T-helper 2 cell treated with Interferon-gamma antibody and Interleukin-4, amounts not matched to agents 100 ng/mL and 5 ng/mL, for 36 hours (primary cell): ENCODE results near the gene DGLUCY. TPM values are rescaled to one million over a fixed set of nuclear protein-coding genes. Genes with fewer than 3 reads are reported as not detected.

Experiments used
- intact Hi-C: fragments of 100-400 bp; cut with micrococcal nuclease; formaldehyde crosslinking; loops from one replicate; pipeline ENCODE4 v1.15.1; 2023
- total RNA-seq: library from RNA; stranded (reverse); gene quantifications from 2 replicates; pipeline ENCODE4 v1.2.3, GENCODE V29; 2022

DGLUCY gene
- total RNA-seq, 1 donor from 2014 or later: 96.7 TPM

DNA sequence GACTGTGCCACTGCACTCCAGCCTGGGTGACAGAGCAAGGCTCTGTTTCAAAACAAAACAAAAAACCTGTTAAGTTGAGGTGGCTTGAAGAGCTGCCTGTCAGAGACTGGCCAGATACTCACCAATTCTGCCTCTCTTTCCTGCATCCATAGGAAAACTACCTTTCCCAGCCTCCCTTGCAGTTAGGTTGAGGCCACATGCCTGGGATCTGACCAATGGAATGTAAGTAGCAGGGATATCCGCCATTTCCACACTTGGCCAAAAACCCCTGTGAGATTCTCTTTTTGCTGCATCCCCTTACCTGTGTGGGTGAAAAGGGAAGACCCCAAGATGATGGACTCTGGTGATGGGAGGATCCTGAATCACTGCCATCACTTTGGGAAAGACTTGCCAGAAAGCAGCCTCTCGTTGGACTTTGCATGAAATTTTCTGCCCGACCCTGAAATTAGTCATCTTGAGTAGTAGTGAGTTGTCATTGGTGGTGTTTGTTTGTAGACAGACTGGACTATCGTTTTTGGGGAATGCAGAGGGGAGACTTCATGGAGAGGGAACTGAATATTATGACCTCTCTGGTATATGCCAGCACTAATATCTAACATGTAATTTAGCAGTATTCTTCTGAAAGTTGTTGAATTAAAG is 116.6 kb downstream of the DGLUCY start:
- intact Hi-C loops: no loop called here

DNA sequence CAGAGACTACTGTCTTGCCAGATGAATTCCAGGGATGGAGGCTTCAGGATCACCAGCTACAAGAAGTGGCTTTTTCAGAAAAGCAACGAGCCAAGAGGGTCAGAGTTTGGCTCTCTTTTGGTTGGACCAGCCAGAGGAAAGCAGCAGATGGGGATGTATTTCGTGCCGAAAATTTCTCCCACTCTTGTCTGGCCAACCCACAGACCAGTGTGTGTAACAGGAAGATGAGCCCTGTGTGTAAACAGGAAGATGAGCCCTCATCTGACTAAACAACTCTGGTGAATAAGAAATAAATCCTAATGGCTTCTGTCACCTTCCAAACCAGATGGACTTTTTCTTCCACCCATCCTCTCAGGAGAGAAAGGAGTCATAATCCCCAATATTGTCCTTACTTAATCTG is 117.6 kb downstream of the DGLUCY start:
- intact Hi-C loops: no loop called here

DNA sequence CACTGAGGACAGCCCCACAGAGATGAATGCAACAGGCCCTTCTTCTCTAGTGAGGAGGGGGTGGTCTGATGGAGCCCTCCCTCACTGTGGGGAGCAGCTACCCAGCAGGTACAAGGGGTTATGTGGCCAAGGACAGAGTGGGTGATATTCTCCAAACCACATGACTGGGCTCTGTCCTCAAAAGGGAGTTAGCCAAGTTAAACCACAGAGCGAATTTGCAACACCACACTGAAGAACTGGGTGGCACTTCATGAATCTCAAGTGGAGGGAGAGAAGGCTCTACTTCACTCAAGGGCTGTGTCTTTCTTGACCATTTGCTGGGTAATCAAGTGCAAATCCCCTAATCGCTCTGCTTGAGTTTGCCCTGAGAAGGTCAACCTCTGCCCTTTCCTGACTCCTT is 118.2 kb downstream of the DGLUCY start:
- intact Hi-C loops: no loop called here

DNA sequence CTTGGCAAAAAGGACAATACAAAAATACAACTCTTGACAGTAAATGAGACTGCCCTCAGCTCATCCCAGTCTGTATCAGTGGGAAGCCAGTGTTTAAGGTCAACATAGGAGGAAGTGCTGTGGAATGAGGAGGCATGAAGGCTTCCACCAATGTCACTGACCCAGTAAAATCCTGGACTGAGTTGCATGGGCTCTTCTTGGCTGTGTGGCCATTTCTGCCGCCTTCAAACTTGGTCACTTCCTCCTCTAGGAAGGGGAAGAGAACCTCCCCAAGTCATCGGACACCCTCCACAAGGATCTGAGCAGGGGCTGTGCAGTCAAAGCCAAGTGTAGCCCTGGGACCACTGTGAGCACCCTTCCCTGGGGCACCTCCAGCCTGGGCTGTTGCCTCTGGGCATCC is 118.7 kb downstream of the DGLUCY start:
- intact Hi-C loops: no loop called here

DNA sequence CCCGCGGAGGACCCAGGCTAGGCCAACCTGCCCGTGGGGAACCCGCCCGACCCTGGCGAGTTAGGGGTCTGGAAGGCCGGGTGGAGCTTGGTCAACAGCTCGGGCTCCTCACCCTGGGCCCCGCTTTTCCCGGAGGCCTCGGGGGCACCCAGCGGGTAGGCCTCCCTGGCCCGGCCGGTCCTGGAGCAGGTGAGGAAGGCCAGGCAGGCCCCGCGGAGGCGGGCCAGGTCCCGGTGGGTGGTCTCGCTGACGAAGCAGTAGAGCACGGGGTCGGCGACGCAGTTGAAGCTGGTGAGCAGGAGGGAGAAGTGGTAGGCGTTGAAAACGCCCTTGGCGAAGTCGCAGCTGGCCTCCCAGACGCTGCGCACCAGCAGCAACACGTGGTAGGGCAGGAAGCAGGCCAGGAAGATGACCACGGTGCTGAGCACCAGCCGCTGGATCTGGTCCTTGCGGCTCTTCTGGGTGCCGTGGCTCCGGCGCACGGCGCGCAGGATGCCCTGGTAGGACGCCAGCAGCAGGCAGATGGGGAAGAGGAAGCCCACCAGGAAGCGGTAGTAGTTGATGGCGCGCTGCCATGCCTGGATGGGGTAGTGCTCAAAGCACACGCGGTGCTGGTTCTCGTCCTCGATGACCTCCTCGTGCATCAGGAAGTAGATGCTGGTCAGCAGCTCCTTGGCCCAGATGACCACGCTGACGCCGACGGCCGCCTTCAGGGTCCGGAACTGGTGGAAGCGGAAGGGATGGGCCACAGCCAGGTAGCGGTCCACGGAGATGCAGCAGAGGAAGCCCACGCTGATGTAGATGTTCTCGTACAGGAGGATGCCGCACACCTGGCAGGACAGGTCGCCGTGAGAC is 120.3 kb downstream of the DGLUCY start:
- intact Hi-C loops: no loop called here

DNA sequence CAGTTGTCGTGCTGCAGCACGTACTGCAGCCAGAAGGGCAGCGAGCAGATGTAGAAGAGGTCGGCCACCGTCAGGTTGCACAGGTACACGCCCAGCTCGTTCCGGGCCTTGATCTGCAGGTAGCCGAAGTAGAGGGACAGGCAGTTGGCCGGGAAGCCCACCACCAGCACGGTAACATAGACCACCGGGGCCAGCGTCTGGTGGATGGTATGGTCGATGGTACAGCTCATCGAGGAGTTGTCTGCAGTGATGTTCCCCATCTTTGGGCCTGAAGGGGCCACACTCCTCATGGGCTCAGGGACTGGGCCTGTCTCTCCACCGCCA is 120.9 kb downstream of the DGLUCY start:
- intact Hi-C loops: no loop called here

DNA sequence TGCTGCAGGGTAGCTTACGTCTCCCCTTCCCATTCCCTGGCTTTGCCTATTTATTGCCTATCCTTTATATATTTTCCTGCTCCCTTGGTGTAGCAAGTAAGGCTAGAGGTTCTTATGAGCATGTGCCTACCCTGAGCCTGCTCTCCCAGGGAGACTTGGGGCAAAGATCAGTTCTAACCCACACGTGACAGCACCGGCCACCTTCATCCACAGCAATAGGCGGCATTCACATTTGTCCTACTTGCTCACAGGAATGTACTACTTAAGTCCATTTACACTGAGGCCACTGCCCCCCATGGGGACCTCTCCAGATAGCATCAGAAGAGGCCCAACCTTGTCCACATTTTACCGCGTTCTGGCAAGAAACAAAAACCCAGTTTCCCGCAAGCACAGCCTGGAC is 122.0 kb downstream of the DGLUCY start:
- intact Hi-C loops: no loop called here

DNA sequence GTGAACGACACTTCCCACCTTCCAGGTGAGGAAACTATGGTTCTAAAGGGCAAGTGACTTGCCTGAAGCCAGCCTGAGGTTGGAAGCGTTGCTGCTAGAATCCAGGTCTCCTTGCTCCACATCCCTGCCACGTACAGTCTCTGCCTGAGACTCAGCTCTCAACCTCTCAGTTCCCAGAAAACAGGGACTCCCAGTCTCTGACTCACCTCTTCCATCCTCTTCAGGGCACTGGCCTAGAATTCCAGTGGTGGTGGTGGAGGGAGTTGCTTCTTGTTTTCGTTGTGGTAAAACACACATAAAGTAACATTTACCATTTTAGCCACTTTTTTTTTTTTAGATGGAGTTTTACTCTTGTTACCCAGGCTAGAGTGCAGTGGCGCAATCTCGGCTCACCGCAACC is 123.3 kb downstream of the DGLUCY start:
- intact Hi-C loops: no loop called here

DNA sequence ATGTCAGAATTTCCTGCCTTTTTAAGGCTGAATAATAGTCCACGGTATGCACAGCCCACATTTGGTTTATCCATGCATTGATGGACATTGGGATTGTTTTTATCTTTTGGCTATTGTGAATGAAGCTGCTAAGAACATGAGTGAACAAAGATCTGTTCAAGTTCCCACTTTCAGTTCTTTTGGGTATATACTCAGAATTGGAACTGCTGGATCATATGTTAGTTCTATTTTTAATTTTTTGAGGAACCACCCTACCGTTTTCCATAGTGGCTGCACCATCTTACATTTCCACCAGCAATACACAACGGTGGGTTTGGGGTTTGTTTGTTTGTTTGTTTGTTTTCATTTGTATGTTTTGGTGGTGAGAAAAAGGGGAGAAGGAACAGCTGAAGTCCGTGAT is 124.2 kb downstream of the DGLUCY start:
- intact Hi-C loops: no loop called here

DNA sequence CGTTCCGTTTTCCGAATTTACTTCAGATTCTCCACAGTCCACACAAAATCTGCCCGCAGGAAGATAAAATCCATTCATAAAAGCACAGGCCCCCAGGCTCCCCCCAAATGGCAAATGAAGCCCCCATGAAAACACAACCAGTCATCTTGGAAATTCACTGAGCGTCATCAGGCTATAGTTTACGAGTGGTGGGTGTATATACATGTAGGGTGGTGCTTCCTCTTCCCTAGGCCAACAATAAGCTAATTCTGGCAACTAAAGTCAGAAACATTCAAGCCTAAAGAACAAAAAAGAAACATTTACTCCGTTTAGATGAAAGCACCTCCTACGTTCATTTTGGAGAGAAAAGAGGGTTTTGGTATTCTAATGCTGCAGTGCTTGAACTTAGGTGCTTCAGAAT is 124.8 kb downstream of the DGLUCY start:
- intact Hi-C loops: no loop called here

DNA sequence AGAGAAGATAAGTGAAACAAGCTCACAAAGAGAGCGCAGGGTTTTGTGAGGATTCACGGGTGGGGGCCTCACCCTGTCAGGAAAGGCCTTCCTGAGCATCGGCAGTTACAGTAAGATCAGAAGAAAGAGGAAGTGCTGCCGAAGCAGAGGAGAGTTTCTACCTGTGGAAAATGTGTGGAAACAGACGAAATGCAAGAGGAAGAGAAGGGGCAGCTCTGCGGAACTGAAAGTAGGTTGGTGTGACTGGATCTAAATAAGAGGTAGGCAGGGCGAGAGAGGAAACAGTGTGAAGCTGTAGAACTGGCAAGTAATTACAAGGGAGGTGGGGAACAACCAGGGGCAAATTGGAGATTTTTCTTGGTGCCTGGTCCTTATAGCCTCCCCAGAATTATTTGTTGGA is 128.0 kb downstream of the DGLUCY start:
- intact Hi-C loops: loop anchor here (2.0 to 10.0 kb wide), 4 partner anchors 19 to 633 kb away; partner anchors contain the start of gene RPS6KA5

DNA sequence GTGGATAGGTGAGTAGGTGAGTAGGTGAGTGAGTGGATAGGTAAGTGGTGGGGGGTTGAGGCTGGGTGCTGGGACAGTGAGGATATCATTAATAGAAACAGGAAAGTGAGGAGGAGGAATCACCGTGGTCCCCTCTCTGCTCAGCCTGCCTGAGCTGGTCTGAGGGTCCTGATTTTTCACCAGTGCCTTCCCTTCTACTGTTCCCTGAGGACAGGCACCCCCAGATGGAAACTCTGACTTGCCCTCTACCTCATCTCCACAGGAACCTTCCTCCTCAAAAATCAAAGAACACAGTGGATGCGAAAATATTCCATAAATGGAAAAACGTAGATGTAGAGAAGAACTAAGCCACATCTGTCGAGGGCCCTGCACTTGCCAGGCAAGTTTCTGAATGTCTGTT is 128.8 kb downstream of the DGLUCY start:
- intact Hi-C loops: loop anchor here (1.0 to 10.0 kb wide), 8 partner anchors 10 to 632 kb away; partner anchors contain the start of gene RPS6KA5

DNA sequence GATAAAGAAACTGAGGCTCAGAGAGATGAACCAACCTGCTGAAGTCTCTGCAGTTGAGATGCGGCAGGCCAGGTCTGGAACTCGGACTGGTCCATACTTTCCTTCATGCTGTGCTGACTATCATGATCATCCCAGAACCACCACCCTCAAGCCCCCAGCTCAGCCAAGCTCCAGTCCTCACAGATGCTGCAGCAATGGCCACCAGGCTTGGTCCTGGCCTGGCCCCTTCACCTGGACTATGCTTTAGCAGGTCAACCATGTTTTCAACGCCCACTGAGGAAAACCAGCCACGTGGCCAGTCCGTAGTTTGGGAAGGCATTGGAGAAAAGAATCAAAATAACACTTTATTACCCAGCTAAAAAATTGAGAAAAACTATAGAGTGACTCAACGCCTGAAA is 129.2 kb downstream of the DGLUCY start:
- intact Hi-C loops: loop anchor here (1.0 to 10.0 kb wide), 8 partner anchors 9 to 632 kb away; partner anchors contain the start of gene RPS6KA5

DNA sequence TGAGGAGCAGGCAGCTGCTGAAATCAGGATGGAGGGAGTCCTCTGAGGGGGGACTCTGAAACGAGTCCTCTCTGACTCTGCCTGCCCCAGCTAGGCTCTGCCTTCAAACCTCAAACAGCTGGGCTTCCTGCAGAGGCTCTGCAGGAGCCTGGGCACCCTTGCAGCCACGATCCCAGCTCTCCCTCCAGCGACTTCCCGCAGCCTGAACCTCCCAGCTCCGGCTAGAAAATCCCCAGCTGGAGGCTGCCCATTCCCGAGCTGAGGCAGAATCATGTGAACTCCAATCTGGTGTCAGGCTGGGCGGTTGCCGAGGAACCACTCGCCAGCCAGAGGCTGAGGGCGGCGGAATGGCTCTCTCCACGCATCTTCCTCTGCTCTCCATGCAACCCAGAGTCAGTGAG is 130.6 kb downstream of the DGLUCY start, which contains the start of gene GPR68:
TSS of gene GPR68 (minus strand) at position 204 of the 401 bp plus-strand sequence. CDS start 9,654 bp downstream, outside the sequence.
- intact Hi-C loops: loop anchor here (2.0 to 10.0 kb wide), 4 partner anchors 73 to 862 kb away; partner anchors contain the start of gene RPS6KA5

DNA sequence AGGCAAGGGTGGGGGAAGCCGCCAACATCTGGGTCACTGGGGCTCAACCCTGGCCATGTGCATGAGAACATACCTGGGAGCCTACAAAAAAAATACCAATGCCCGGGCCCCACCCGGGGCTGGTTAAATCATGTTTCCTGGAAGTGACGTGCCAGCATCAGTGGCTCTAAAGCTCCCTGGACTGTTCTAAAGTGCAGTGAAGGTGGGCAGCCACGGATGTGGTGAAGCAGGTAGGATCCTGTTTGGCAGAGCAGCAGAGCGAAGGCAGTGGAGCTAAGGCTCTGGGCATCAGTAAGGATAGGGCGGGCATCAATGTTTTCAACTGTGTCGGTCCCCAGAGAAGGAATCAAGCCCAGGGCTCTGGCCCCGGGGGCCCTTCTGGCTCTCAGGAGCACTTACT is 131.2 kb downstream of the DGLUCY start:
- intact Hi-C loops: loop anchor here (2.0 to 10.0 kb wide), 2 partner anchors 630 to 862 kb away; no protein-coding TSS in a partner anchor

DNA sequence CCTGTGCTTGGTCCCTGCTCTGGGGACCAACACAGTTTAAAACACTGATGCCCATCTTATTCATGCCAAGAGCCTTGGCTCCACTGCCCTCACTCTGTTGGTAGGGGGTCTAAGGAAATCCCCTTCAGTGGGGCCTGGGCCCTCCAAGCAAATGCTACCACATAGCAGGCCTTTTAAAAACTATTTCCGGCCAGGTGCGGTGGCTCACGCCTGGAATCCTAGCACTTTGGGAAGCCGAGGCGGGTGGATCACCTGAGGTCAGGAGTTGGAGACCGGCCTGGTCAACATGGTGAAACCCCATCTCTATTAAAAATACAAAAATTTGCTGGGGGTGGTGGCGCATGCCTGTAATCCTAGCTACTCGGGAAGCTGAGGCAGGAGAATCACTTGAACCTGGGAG is 131.7 kb downstream of the DGLUCY start:
- intact Hi-C loops: loop anchor here (2.0 to 10.0 kb wide), 4 partner anchors 51 to 863 kb away; partner anchors contain the start of gene DGLUCY

DNA sequence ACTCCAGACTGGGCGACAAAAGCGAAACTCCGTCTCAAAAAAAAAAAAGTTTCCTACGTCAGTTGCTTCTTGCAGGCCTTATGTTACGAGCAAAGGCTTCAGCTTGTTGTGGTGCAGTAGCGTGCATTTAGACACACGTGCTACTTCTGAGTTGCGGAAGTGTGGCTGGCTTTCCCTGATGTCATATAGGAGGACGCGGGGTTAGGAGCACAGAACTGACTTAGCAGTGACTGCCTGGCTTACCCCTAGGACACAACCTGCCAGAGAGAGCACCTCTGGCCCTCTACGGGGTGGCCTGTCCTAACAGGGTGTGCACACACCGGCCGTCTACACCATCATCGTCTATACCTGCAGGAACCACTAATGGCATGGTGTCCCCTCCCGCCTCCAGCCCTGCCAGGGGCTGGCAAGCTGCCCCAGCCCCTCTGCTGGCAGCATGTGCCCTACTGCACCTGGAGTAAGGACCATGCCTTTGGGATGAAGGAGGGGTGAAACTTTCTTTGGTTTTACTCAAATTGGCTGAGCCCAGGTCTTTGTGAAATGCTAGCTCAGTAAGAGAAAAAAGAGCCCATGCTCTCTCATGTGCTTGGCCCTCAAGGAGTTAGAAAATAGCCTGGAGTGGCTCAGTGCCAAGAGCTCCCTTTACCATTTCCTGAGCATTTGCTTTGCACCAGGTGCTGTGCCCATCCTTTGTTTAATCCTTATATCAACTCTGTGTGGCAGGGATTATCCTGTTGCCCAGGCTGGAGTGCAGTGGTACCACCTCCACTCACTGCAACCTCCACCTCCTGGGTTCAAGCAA is 132.4 kb downstream of the DGLUCY start:
- intact Hi-C loops: loop anchor here (2.0 to 10.0 kb wide), 3 partner anchors 51 to 629 kb away; partner anchors contain the start of gene DGLUCY

DNA sequence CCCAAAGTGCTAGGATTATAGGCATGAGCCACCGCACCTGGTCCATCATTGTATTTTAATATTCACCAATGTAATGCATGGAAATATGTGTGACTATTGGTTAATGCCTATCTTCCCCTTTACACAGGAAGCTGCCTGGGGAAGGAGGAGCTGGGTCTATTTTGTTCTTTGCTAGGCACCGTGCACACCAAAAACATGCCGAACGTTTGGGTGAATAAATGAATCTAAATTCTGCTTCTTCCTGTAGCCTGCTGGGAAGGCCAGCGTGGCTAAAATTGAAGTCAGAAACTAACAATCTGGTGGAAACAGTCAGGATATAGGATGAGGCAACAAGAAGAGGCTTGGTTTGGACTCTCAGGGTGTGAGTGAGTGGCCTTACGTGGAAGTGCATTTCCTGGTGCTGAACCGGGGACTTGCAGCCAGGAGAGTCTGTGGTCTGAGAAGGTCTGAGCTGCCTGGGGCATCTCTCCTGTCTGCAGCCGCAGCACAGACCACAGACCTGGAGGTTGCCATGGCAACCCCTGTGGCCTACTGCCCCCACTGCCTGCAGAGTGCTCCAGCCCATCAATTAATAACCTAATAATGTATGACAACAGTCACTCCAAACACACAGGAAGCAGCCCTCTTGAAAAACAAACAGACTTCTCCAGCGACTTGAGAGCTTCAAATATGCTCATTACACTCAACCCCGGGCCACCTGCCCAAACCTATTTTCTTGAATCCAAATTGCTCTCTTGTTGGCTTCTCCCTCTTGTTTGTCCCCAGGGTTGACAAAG is 136.2 kb downstream of the DGLUCY start:
- intact Hi-C loops: loop anchor here (1.0 to 10.0 kb wide), 2 partner anchors 73 to 625 kb away; no protein-coding TSS in a partner anchor

DNA sequence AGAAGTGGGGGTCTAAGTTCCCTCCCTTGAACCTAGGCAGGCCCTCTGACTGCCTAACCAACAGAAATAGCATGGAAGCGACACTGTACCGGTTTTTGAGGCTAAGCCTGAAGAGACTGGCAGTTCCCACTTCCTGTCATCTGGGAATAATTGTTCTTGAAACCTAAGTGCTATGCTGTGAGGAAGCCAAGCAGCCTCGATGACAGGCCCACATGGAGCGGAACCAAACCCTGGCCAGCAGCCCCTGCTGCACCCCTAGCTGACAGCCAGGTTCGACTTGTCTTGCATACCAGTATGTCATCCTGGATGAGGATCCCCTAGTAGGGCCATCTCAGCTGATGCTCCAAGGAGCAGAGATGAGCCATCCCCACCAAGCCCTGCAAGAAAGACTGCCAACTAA is 137.0 kb downstream of the DGLUCY start:
- intact Hi-C loops: loop anchor here (1.0 kb wide), 1 partner anchor 74 kb away; no protein-coding TSS in a partner anchor
